HG03066 (cell line): Measurements from ENCODE around the gene PDK2.
A peak's percentile ranks its signal among the peaks of the same experiment; 100 is the strongest.

ENCODE experiments used
- ATAC-seq: cut with Tn5 transposase; IDR thresholded peaks from one replicate; pipeline ENCODE4 v1.9.1; 2021; ENCODE audit warnings: low read depth; ENCODE audit not compliant: unreplicated experiment

Gene PDK2

DNA sequence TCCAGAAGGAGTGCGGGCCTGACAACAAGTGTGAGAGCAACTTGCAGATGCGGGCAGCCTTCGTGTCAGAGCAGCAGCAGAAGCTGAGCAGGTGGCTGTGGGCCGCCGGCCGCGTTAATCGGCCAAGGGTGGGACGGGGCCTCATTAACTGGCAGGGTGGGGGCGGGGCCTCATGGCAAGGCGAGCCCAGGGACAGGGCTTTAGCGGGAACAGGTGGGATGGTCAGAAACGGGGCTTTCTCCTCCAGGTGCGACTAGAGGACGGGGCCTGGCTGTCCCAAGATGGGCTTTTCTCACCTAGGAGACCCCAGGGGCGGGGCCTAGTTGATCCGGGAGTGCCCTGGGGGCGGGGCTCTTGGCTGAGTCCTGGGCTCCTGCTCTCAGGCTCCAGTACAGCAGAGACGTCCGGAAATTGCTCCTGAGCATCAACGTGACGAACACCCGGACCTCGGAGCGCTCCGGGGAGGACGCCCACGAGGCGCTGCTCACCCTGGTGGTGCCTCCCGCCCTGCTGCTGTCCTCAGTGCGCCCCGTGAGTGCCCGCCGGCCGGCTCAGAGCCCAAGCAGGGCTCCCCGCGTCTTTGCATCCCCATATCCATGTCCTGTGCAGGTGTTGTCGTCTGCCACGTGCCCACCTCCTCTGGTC lies 18.4 kb upstream of the PDK2 start:
- ATAC-seq: no peak

DNA sequence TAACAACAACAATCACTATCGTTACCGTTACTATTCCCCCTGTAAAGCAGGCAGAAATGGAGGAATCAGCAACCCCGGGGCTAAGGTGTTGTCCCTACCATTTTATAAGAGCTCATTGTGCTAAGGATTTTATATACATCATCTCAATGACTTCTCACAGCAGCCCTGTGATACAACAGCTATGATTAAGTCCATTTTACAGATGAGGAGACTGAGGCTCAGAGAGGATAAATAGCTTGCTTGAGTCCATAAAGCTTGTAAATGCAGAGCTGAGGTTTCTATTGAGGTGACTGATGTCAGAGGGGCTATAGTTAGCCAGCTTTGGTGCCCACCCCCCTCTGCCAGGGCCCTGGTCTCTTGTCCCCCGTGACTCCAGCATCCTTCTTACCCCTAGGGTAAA lies 16.7 kb upstream of the PDK2 start:
- no peak for ATAC-seq

DNA sequence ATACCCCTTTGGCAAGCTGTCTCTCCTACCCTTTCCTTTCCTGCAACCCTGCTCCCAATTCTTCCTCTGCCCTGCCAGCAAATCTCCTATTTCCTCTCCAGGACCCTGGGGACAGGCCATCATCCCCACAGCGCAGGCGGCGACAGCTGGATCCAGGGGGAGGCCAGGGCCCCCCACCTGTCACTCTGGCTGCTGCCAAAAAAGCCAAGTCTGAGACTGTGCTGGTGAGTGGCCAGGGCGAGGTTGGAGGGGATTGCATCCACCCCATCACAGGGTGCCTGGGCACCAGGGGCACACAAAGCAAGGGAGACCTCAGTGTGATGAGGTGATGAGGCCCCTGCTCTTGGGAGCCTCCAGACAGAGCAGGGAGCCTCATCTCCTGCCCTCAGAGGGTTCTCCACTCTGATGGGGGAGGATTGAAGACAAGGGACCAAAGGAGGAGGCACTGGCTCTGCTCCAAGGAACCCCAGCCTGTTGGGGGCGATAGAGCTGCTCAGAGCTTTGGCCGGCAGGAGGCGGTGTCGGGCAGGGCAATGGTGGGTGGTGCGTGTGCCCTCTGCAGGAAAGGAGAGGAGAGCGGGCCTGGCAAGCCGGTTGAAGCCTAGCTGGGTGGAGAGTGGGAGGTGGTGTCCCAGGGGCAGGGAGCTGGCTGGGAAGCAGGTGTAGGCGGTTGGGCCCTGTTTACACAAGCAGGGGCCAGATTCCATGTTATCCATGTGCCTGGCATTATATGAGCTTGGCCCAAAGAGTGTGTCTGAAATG lies 15.6 kb upstream of the PDK2 start:
- ATAC-seq: no peak

DNA sequence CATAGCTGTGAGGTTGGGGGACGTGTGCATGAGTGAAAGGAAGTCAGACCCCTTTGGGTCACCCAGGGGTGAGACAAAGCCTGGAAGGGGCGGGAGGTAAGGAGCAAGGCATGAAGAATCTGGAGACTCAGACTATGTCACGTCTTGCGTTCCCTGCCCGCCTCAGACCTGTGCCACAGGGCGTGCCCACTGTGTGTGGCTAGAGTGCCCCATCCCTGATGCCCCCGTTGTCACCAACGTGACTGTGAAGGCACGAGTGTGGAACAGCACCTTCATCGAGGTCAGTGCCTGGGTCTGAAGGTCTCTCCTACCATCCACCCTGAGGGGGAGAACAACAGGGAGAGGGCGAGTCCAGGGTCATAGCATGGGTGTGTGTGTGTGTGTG lies 15.1 kb upstream of the PDK2 start:
- ATAC-seq: no peak

DNA sequence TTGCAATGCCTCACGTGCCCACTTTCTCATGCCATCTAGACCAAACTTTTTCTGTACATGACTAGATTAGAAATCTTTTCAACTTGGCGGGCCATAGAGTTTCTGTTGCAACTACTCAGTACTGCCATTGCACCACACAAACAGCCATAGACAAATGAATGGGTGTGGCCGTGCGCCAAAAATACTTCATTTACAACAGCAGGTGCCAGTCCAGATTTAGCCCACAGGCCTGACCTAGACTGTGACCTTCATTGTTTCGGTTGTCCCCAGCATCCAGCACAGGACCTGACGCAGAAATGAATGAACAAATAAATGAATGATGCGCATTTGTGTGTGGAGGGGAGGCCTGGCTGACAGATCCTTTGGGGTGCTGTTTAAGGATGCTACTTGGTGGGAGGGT lies 14.3 kb upstream of the PDK2 start:
- ATAC-seq: no peak

DNA sequence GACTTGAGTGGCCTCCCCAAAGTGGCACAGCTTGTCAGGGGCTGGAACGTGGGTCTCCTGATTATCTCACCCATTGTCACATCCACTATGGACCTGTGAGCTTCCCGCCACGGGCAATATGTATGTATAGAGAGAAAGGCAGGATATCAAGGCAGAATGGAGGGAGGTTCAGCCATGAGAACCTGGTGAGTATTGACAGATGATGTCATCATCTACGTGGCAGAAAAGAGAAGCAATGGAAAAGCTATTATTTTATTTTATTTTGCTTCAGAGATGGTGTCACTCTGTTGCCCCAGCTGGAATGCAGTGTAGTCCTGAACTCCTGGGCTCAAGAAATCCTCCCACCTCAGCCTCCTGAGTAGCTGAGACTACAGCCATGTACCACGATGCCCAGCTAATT lies 13.4 kb upstream of the PDK2 start:
- ATAC-seq: no peak

DNA sequence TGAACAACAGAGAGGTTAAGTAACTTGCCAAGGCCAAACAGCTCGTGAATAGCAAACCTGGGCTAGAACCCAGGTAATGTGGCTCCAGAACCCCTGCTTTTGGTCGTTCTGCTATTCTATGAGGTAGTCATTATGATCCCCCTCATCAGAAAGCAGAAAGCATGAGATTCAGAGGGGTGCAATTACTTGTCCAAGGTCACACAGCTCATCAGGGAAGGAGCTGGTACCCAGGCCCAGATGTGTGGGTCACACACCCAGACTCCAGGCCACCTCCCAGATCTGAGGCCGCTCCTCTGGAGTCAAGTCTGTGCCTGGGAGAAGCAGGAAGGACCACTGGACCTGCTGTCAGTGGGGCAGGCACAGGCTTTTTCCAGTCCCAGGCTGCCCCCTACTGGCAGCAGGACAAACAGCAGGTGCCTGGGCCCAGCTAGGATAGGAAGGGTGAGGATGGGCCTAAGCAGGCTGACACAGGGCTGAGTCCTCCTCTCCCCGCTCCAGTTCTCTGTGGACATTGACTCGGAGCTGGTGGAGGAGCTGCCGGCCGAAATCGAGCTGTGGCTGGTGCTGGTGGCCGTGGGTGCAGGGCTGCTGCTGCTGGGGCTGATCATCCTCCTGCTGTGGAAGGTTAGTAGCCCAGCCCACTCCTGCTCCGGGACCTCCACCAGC lies 7.8 kb upstream of the PDK2 start:
- no peak for ATAC-seq

DNA sequence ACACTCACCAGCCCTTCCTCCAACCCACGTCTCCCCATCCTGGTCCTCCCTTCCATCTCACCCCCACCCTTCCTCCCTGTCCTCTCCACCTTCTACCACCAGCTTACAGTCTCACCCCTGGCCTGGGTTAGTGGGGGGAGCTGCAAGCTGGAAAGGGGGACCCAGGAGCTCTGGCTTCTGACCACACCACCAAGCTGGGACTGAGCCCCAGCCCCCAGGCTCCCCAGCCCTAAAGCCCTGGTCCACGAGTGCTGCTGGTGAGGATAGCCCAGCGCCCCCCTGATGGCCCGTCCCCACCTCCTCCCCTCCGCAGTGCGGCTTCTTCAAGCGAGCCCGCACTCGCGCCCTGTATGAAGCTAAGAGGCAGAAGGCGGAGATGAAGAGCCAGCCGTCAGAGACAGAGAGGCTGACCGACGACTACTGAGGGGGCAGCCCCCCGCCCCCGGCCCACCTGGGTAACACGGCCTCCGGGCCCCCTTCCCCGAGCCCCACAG lies 7.2 kb upstream of the PDK2 start:
- no peak for ATAC-seq

DNA sequence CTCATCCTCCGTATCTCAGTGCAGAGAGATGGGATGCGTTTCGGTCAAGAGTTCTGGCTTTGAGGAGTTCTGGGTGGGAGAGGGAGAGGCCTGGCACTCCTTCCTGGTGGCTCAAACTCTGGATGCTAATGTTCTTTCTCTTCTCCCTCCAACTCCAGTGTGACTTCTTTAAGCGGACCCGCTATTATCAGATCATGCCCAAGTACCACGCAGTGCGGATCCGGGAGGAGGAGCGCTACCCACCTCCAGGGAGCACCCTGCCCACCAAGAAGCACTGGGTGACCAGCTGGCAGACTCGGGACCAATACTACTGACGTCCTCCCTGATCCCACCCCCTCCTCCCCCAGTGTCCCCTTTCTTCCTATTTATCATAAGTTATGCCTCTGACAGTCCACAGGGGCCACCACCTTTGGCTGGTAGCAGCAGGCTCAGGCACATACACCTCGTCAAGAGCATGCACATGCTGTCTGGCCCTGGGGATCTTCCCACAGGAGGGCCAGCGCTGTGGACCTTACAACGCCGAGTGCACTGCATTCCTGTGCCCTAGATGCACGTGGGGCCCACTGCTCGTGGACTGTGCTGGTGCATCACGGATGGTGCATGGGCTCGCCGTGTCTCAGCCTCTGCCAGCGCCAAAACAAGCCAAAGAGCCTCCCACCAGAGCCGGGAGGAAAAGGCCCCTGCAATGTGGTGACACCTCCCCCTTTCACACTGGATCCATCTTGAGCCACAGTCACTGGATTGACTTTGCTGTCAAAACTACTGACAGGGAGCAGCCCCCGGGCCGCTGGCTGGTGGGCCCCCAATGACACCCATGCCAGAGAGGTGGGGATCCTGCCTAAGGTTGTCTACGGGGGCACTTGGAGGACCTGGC lies 6.0 kb upstream of the PDK2 start:
- no peak for ATAC-seq

DNA sequence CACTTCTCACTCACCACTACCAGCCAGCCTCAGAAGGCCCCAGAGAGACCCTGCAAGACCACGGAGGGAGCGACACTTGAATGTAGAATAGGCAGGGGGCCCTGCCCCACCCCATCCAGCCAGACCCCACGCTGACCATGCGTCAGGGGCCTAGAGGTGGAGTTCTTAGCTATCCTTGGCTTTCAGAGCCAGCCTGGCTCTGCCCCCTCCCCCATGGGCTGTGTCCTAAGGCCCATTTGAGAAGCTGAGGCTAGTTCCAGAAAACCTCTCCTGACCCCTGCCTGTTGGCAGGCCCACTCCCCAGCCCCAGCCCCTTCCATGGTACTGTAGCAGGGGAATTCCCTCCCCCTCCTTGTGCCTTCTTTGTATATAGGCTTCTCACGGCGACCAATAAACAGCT lies 5.1 kb upstream of the PDK2 start:
- ATAC-seq: no peak

DNA sequence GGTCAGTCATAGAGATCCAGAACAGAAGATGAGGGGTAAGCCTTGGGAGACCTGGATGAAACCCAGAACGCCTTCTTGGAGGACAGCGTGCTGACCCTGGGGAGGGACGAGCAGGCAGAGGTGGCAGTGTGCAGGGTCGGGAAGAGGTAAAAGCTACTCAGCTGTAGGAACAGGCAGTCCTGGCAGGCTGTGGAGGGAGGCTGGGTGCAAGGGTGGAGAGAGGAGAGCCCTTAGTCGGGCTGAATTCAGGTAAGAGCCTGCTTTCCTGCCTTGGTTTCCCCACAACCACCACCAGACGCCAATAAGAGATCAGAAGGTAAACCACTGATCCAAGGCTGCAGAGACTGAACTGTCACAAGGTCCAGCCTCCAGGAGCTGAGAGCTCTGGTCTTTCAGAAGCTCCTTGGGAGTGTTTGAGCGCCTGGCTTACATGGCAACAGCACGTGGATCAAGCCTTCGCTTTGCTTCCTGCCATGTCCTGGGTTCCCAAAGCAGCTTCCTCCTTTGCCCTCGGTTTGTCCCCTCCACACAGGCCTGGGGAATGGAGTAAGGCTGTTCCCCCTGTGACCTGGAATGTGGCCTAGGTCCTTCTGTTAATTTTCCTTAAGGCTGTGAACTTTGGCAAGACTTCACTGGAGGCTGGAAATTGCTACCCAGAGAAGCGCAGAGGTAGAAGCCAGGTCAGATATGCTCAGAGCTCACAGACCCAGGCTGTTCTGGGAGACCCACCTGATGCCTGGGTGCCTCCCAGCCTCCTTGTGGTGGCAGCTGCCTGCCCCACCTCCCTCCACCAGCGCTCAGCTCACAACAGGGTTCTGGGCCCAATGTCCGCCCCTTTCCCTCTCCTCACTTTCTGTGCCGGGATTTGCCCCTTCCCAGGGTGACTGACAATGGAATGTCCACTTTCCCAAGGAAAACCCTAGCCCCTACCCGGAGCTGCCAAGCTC lies 3.9 kb upstream of the PDK2 start:
- no peak for ATAC-seq

DNA sequence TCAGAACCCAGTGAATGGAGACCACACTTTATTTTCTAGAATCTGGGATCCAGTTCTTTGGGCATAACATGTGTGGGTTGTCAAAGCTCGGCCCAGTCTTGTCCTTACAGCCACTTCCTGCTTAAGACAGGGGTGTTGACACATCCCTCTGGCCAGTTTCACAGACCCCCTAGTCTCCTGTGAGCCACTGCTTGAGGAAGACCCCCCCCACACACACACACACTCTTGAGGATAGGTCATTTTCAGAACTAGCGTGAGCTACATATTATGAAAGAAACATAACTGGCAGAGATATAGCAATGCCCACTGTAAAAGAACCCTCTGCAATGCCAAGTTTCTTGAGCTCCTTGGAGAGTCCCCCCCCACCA lies 3.2 kb upstream of the PDK2 start:
- no peak for ATAC-seq

DNA sequence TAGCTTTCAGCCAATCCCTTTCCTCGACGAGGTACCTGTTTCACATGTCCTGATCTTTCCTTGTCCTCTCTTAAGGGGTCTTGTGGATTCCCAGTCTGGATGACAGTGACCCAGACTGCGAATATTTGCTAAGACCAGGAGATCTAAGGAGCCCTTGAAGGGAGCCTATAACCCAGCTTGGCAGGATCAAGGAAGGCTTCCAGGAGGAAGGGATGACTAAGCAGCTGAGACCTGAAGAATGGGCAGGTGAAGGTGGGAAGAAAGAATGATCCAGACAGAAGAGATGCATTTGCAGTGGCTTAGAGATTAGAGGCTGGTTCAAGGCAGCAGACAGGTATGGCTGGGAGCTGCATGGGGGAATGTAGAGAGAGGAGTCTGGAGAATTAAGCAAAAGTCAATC lies 1.9 kb upstream of the PDK2 start:
- ATAC-seq: no peak

DNA sequence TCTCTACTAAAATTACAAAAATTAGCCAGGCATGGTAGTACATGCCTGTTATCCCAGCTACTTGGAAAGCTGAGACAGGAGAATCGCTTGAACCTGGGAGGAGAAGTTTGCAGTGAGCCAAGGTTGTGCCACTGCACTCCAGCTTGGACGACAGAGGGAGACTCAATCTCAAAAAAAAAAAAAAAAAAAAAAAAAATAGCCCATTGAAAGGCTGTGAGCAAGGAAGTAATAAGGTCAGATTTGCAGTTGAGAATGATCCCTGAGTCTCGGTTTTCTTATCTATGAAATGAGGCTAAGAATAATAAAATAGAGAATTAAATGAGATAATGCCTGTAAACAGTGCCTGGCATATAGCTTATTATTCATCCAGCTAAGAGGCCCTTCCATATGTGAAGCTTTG lies 1.3 kb upstream of the PDK2 start:
- ATAC-seq: no peak

DNA sequence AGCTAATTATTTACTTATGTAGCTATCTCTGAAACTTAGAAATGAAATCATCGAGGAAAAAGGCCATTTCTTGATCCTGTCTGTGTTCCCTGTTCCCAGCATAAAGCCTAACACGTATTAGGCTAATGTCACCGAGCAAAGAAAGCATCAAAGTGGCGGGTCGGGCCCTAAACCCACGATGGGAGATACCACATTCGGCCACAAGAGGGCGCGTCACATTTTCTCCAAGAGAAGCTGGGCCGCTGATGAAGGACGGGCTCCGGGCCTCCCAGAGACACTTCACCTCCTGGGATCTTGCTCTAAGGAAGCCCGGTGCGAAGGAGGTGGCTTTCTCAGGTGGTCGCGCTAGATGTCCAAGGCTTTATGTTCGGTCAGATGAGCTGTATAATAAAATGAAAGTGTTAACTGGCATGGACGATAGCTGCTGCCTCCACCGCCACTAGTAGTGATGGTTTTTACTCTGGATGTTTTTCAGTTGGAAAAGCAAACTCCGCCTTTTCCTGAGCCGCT lies 853 bp upstream of the PDK2 start:
- ATAC-seq: peak; percentile 57

DNA sequence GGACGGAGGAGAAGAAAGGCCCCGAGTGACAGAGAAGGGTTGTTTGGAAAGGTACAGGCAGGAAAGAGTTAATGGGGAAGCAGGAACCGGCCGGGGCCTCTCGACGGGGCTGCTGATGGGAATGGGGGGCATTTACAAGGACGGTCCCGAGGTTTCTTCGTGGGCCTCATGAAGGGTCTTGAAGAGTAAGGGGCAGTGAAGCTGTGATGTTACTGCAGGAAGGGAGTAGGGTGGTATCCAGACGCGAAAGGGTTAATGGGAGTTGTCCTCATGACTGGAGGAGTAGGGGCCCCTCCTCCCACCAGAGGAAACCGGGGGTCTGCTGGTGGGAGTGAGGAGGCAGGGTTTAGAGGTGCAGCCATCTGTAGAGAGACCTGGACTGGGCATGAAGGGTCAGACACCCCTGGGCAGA lies 481 bp downstream of the PDK2 start:
- no peak for ATAC-seq

DNA sequence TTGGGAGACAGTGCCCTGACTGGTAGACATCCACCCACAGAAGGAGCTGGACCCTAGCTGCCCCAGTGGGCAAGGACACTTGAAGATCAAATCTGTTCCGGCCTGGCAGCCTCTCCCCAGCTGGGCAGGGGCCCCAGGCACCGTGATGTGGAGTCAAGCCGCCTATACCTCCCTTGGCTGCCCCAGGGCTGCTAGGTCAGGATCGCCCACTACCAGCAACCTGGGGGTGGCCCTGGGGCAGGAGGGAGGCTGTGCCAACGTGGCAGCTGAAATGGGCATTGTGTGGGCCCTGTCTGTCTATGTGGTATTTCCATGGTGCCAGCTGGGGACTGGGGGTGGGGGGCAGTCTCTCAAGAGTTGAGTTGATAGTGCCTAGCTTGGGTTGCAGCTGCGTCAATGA lies 941 bp downstream of the PDK2 start:
- ATAC-seq: no peak

DNA sequence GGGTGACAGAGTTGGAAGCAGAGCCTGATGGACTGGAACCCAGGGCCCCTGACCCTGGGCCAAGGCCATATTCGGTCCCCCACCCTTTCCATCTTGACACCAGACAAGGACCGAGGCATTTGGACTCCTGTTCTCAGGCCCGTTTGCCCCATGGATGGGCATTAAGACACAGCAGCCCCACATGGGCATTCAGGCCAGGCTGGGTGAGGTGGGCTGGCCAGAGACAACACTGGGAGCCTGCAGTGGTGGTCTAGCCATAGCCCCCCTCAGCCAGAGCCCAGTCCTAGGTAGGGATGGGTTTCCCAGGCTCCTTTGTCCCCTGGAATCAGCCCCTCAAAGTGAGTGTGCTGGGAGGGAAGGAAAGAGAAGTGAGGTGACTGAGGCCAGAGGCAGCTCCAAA lies 1.6 kb downstream of the PDK2 start:
- ATAC-seq: no peak

DNA sequence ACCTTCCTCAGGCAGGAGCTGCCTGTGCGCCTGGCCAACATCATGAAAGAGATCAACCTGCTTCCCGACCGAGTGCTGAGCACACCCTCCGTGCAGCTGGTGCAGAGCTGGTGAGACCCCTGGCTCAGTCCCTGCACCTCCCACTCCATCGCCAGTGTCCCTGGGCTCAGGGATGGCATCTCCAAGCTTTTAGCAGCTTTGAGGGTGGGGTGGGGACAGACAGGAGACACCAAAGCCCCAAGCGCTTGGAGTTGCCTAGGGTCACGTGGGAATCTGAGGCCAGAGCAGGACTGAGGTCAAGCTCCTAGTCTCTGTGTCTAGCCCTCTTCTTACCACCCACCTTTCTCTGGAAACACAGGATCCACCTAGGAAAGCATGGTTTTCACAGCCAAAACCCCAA lies 2.3 kb downstream of the PDK2 start:
- ATAC-seq: no peak

DNA sequence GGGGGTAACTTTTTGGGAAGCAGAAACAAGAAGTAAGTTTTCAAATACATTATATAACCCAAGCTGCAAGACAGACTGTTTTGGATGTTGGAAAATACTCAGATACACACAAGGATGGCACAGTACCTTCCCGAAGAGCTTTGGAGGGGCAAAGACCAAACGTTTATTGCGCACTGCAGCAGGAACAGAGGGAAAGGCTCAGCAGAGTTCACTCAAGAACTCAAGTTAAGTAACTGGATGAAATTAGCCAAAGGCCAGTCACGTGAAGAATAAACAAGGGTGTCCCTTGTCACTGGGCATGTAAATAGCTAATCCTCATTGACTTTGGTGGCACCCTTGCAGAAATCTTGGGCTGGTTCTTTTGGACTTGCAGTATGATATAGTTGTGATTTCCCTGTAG lies 2.8 kb downstream of the PDK2 start:
- no peak for ATAC-seq
